NB4 (cell line): Measurements from ENCODE around the gene PRICKLE3.

Source experiments
- DNase-seq: peaks from one replicate; pipeline ENCODE4 v3.0.0; 2010; ENCODE audit warnings: low read depth
- H3K4me3 ChIP-seq: one replicate; pipeline ENCODE4 v1.5.1; 2011; ENCODE audit warnings: mild to moderate bottlenecking, low read depth, low read length, moderate library complexity
- CTCF ChIP-seq: IDR thresholded peaks from one replicate; pipeline ENCODE4 v1.5.1; 2012; ENCODE audit warnings: low read depth, low read length
- MYC ChIP-seq: IDR thresholded peaks from 2 replicates; pipeline ENCODE4 v1.6.1; 2011; ENCODE audit warnings: low read depth, low read length
- POLR2A ChIP-seq: IDR thresholded peaks from 2 replicates; pipeline ENCODE4 v1.6.1; 2011; ENCODE audit warnings: mild to moderate bottlenecking; ENCODE audit not compliant: insufficient read length; ENCODE audit errors: extremely low read depth
- TF ChIP-seq, protein P1 (sequence below): IDR thresholded peaks from 2 replicates; pipeline ENCODE4 v1.6.1; 2011; ENCODE audit warnings: low read depth, low read length

PRICKLE3 gene

DNA sequence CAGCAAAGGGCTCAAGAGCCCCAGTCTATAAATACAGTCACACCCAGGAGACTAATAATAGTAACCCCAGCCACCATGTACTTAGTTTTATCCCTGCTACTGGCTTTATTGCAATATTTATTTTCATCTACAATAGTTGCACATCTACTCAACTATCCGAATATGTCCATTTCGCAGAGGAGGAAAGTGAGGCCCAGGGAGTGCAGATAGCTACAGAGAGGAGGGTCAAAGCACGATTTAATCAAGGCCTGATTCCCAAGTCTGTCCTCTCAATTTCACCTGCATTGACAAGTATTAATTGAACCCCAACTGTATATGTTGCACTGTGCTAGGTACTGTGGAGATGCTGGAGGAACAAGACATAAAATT, 18.4 kb downstream of the PRICKLE3 start:
- no peak for DNase-seq
- no peak for TF ChIP-seq POLR2A
- TF ChIP-seq CTCF = no peak
- no peak for TF ChIP-seq MYC
- TF ChIP-seq, protein P1, sequence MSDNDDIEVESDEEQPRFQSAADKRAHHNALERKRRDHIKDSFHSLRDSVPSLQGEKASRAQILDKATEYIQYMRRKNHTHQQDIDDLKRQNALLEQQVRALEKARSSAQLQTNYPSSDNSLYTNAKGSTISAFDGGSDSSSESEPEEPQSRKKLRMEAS = no peak
- H3K4me3 ChIP-seq = peak overlapping the region; percentile 71

- peak overlapping the region; percentile 71 for H3K4me3 ChIP-seq
- peak; percentile 94 for DNase-seq
Observed at GRCh38 chrX:49166914-49167739, 19.0 kb downstream of the PRICKLE3 start.

GRCh38 chrX:49165901-49166881, 20.0 kb downstream of the PRICKLE3 start:
- peak; percentile 97 for DNase-seq
- H3K4me3 ChIP-seq = peak overlapping the region; percentile 71

More at GRCh38 chrX:49166914-49167739, 19.0 kb downstream of the PRICKLE3 start:
- TF ChIP-seq CTCF (no peak), MYC (peak; percentile 59; the same call in 1 of the 2 replicates), POLR2A (peak; percentile 28)
- TF ChIP-seq, protein P1 = peak; percentile 13; the same call in 1 of the 2 replicates

DNA sequence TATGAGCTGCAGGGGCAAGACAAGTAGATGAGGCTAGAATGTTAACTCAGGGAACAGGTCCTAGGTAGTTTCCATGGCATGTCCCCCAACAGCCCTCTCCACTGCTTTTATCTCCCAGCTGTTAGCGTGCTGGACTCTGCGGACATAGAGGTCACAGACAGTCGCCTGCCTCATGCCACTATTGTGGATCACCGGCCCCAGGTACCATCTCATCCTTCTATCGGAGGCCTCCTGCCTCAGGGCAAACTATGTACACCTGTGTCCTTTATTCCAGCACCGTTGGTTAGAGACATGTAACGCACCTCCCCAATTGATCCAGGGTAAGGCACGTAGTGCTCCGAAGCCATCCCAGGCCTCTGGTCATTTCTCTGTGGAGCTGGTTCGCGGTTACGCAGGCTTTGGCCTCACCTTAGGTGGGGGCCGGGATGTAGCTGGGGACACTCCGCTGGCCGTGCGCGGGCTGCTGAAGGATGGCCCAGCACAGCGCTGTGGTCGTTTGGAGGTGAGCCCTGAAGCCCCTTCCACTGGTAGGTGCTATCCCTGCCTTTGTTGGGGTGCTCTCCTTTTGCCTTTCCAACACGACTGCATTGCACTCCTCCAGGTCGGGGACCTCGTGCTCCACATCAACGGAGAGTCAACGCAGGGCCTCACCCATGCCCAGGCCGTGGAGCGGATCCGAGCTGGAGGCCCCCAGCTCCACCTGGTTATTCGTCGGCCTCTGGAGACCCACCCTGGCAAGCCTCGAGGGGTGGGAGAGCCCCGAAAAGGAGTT, 21.4 kb downstream of the PRICKLE3 start:
- no peak for TF ChIP-seq POLR2A
- TF ChIP-seq, protein P1 = no peak
- no peak for TF ChIP-seq MYC
- no peak for TF ChIP-seq CTCF
- no peak overlapping the region for H3K4me3 ChIP-seq
- no peak for DNase-seq

More at GRCh38 chrX:49165901-49166881, 20.0 kb downstream of the PRICKLE3 start:
- peak; percentile 86 for TF ChIP-seq MYC
- peak; percentile 16 for TF ChIP-seq CTCF
- TF ChIP-seq, protein P1 = peak; percentile 67
- TF ChIP-seq POLR2A = peak; percentile 12
